HG03460 (cell line): ENCODE measurements around the gene EBF4.
"Not testable (repeated sequence)": the region's sequence is repeated elsewhere in the genome, so short reads cannot be mapped to it uniquely, and the experiment has no call there.

ENCODE experiments used
- ATAC-seq: cut with Tn5 transposase; IDR thresholded peaks from one replicate; pipeline ENCODE4 v1.9.1; 2021; ENCODE audit not compliant: unreplicated experiment

Gene EBF4

DNA sequence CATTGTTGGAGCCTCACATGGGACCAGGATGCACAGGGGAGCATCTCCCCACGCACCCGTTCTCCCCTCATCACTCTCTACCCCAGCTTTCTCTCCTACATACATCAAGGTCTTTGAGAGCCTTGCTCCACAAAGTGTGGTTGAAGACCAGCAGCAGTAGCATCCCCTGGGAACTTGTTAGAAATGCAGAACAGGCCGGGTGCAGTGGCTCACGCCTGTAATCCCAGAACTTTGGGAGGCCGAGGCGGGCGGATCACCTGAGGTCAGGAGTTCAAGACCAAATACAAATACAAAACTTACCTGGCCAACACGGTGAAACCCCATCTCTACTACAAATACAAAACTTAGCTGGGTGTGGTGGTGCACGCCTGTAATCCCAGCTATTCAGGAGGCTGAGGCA, 115.3 kb downstream of the EBF4 start:
- not testable (repeated sequence) for ATAC-seq

DNA sequence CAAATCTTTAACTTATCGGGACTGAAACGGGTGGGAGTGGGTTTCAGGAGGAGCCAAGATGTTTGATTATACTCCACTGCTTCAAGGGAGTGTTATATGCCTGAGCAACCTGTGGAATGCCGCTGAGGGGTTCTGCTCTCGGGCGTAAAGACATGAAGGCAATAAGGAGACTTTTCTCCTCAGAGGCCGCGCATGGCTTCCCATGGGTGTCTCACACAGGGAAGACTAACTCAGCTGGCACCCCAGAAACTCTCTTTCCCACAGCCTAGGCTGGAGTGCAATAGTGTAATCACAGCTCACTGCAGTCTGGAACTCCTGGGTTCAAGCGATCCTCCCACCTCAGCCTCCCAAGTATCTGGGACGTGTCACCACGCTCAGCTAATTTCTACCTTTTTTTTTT, 117.1 kb downstream of the EBF4 start:
- ATAC-seq: no peak
